PC-9 (cell line): Measurements from ENCODE around the gene PPP1R16B.

Experiments used
- CTCF ChIP-seq: fragments of 200-600 bp; sonication (generic); conservative IDR thresholded peaks from 2 replicates; pipeline ENCODE4 v1.6.1; 2017; ENCODE audit warnings: mixed run types, antibody characterized with exemption, mild to moderate bottlenecking, moderate library complexity
- EZH2 ChIP-seq: fragments of 200-600 bp; sonication (generic); IDR thresholded peaks from 2 replicates; pipeline ENCODE4 v1.8.0; 2017; ENCODE audit warnings: antibody characterized with exemption, low read depth

GRCh38 chr20:38871560-38871953 is 66.1 kb downstream of the PPP1R16B start:
- TF ChIP-seq CTCF (no peak), EZH2 (no peak)
